NOMO-1 (cell line): Measurements from ENCODE around the gene BAZ1B.
A peak's percentile ranks its signal among the peaks of the same experiment; 100 is the strongest.
"Not testable (repeated sequence)": the region's sequence is repeated elsewhere in the genome, so short reads cannot be mapped to it uniquely, and the experiment has no call there.

Source experiments
- DNase-seq, 2 experiments: peaks; one replicate each; lab custom pipeline; 2025; ENCODE audit not compliant: unreplicated experiment in 2 of 2; lab: John Stamatoyannopoulos, UW

BAZ1B gene

DNA sequence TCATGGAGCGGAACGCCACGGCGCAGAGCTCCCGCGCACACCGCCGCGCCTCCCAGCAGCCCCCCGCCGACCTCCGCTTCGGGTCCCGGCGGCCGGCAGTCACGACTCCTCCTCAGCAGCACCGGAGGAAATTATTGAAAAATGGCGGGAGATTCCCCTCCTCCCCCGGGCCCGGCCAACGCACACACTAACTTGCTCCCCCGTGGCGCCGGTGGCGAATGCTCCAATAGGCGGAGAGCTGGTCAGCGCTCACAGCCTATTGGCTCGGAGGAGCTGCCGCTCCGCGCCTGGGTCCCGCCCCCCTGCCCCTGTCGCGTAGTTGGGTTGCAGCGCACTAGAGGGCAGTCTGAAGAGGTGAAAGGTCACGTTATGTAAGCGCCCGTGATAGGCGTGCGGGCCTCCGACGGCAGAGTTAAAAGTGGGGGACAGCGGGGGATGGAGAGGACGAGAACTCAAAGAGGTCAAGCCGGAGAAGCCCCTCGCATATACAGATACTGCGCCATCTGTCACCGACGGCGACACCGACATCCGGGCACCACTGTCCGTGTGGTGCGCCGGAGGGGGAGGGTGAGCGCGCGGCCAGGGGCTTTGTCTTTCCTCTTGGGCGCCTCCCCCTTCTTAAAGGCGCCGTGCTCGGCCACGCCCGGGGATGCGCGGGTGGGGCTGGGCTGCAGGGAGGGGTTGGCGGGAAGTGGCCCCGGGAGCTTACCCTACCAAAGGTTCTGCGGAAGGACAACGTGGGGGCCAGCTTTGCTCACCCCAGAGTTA lies at the start of gene BAZ1B:
Gene BAZ1B (minus strand): TSS at position 189 of the 768 bp plus-strand sequence. CDS start 360 bp downstream, outside the sequence.
- DNase-seq: peak; percentile 100

DNA sequence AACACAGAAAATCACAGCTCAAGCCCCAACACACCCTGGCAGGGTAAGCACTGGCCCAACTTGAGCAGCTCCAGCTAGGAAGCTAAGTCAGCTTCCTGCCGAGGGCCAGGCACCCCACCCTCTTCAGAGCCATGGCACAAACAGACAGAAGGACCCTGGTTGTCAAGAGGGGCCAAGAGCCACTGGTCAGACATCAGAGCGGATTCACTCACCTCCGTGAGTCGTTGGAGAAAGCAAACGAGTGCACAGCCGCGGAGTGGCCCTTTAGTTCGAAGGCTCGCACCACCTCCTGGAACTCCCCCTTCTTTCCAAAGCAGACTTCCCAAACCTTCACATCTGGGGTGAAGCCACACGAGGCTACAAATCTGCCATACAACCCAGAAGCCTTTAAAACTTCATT lies 48.9 kb upstream of the BAZ1B start:
- DNase-seq: no peak

DNA sequence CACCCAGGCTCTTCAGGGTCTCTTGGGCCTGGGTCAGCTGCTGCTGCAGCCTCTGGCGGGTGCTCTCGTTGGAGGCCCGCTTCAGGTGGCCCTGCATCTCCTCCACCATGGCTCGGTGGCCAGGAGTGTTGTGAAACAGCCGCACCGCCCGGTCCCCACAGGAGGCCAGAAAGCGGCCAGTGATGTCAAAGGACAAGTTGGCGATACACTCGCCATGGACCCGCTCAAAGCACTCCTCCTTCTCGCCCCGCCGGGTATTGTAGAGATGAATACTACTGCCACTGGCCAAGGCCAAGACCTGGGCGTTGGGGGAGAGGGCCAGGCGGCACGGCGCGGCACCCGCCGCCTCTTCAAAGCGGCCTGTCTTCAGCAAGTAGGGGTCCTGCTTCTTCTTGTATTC lies 48.4 kb upstream of the BAZ1B start:
- DNase-seq: no peak

DNA sequence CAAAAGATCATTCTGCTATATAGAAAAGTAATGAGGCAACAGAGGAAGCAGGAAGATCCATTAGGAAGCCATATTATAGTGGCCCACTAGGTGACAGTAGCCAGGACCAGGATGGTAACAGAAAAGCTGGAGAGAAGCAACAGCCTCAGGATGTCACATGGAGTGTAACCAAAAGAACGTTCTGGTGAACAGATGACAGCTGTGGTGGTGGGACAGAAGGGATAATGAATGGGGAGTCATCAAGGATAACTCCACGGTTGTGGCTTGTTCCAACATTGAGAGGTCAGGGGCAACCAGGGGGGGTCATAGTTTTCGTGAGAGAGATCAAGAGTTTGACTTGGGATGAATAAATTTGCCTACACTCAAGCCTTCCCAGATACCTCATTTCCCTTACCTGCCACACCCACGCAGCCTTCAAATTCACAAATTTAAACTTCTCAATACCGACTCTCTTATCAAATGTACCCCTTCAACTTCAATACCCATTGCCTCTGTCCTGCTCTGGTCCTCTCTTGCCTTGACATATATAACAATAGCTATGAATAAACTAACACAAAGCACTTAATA lies 47.0 kb upstream of the BAZ1B start:
- DNase-seq: no peak

DNA sequence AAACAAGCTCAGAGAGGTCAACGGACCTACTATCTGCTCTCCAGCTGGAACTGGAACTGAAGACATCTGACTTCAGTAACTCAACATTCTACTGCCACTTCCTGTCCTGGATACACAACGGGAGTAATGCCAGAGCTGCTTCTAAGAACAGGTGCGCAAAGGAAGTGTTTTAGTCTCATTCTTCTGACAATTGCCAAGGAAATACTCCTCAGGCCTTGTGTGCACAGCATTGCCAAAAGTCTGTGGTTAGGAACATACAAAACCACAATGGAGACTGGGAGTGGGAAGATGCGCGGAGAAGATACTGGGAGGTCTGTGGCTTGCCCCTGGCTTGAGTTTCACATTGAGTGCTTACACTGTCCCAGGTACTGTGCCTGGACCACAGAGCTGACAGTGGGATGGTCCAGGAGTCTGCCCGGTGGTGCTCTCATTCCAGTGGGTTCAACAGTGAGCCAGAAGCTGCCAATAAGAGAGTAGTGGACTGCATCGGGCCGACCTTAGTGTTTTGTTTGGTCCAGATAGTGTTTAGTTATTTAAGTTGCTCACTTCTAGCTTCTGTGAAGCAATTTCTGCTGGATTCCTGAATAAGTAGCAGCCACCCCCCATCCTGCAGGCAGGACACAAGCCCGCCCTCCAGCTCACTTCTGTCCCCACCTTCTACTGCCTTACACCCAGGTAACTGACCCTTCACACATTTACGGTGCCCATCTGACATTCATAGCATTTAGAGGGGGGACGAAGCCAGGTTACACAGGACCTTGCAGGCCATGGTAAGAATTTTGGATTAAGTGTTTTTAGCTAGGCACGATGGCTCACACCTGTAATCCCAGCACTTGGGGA lies 46.0 kb upstream of the BAZ1B start:
- DNase-seq: no peak

GRCh38 chr7:73567140-73567539 lies 45.0 kb upstream of the BAZ1B start:
- DNase-seq: no peak

- not testable (repeated sequence) for DNase-seq
Measured at GRCh38 chr7:73566431-73566830, 44.3 kb upstream of the BAZ1B start.

DNA sequence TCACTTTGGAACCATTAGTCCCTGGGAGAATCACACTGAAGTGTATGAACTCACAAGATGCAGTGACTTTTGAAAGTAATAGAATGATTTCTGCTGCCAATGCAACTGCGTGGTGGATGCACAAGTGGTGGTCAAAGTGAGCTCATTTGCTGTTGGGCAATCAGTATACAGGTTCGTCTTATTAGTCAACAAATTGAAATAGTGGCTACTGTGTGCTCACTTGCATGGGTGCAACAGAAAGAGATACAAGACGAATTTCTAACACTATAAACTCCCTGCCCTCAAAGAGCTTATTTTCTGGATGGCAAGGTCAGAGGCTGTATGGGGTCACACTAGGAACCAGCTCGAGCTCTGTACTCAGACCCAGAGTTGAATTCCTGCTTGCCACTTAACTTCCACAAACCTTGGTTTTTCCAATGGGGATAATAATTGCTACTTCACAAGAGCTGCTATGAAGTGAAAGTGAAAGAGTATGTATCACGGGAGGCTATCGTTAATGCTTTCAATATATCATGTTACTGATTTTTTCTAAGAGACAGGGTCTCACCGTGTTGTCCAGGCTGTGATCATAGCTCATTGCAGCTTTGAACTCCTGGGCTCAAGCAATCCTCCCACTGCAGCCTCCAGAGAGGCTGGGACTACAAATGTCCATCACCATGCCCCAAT lies 43.7 kb upstream of the BAZ1B start:
- DNase-seq: peak in 1 of 2 experiments; percentile 74

DNA sequence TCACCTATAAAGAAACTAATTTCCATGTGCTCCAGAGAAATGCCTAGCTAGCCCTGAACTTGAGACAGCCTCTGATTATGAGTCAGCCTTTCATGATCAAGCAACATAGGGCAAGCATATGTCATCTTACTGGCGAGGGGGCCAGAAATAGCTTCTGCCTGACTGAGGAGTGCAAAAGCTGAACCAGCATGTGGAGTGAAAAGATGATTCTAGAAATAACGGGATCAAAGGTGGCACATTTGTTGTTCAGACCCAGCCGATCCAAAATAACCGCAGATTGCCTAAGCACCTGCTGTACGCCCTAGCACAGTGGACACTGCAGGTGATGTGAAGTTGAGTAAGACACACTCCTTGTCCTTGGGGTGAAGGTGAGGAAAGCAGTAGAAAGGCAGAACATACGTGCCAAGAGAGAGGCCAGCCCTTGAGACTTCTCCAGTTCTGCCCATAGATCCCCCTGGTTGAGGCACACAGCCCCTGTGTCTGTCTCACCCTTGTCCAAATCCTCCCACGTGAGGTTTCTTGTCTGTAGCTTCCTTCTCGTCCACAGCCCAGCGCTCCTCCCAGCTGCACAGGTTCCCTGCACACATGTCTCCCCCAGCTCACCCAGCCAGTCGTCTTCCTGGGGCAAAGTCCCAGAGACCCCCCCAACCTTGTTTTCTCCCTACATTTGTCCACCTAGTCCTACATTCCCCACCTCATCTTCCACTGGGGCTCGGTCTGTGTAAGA lies 38.2 kb upstream of the BAZ1B start:
- DNase-seq: peak; percentile 68 to 88

DNA sequence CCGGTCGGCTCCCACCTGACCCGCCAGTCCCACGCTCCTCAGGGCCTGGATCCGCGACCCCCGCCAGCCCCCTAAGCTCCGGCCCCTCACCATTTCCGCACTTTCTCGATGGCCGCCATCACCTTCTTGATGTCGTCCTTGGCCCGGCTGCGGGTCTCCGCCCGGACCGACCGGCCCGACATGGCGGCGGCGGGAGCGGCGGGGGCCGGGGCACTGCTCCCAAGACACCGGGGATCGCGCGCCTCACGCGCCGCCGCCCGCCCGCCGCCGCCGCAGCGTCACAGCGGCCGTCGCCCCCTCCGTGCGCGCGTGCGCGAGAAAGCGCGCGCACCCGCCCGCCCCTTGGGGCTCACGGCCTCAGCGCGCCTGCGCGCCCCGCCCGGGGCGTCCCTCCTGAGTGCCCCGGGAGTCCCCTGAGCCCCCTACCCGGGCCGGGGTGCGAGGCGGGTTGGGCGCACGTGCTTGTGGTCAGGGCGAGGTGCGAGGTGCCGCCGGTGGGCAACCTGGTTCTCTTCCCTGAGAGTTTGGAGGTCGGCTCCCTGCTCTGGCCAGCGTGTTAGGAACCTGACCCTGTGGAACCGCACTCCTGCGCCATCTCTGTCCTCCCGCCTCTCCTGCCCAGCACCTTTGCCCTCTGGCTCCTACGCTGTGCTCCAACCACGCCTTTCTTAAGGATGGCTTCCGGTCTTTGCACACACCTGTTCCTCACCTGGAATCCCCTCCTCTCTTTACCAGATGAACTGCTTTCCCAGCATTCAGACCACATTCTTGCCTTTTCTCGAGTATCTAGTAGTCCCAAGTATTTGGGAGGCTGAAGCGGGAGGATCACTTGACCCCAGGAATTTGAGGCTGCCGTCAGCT lies 35.5 kb upstream of the BAZ1B start, which contains the start of gene BCL7B:
Gene BCL7B (minus strand): TSS at position 294 of the 861 bp plus-strand sequence. CDS start 112 bp downstream, at position 182.
- peak; percentile 82 to 91 for DNase-seq

- DNase-seq: peak; percentile 100
Measured at GRCh38 chr7:73557108-73557396, 35.0 kb upstream of the BAZ1B start.

DNA sequence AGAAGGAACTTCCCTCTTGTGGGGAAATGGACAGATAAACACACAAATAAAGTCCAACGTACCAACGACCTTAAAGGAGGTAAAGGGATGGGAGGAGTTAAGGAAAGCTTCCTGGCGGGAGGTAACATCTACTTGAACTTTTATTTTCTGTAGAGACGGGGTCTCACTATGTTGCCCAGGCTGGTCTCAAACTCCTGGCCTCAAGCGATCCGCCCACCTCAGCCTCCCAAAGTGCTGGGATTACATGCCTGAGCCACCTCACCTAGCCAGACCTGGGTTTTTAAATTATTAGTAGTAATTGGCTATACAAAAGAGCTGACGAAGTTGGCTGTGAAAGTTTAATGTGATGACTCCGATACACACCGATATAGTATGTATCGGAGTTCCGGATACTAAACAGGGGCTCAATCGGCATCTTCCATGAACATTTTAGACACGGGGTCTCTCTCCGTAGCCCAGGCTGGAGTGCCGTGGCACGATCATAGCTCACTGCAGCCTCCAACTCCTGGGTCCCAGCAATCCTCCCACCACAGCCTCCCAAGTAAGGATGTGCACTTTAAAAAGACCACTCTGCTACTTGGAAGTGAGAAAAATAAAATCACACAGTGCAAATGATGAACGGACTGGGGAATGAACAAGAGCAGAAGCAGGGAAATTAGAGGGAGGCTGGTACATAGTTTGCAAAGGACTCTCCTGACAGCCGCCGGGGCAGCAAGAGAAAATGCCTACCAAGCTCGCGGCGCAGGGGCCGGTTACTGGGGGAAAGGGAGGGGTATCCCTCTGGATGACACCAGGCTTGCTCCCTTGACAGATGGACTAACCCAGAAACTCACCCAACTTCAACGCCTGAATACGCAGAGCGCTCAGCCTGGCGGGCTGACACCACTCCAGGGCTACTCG lies 34.4 kb upstream of the BAZ1B start:
- DNase-seq: peak; percentile 39 to 73

DNA sequence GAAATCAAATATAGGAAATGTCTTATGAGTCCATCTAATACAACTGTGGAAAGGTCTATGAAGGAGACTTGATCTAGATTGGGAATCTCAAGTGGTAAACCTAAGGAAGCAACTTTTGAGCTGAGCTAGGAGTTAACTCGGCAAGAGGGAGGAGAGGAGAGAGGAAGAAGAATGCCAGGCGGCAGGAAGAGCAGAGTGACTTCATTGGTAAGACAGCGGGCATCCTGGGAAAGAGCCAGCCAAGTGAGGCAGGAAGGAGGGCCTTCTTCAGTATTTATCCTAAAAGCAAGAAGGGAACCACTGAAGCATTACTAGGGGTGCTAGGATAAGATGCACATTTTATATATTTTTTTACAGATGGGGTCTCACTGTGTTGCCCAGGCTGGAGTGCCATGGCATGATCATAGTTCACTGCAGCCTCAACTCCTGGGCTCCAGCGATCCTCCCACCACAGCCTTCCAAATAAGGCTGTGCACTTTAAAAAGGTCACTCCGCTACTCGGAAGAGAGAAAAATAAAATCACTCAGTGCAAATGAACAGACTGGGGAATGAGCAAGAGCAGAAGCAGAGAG lies 33.4 kb upstream of the BAZ1B start:
- DNase-seq: no peak

DNA sequence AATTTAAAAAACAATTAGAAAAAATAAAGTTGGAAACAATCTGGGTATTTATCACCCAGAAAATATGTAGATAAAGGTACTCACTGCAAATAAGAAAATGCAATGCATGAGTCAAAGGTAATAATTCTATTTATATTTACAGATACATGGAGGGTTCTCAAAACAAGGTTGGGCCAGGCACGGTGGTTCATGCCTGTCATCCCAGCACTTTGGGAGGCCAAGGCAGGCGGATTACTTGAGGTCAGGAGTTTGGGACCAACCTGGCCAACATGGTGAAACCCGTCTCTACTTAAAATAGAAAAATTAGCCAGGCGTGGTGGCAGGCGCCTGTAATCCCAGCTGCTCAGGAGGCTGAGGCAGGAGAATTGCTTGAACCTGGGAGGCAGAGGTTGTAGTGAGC lies 28.0 kb upstream of the BAZ1B start:
- DNase-seq: not testable (repeated sequence)

DNA sequence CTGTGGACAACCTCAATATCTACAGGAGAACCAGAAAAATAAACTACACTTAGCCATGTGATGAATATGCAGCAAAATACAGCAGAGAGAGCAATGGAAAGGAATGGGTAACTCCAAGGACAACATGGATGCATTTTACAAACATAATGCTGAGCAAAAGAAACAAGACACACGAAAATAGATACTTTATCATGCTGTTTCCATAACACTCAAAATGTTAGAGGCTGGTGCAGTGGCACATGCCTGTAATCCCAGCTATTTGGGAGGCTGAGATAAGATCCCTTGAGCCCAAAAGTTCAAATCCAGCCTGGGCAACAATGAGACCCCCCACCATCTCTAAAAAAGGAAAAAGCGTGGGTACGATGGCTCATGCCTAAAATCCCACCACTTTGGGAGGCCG lies 27.1 kb upstream of the BAZ1B start:
- no peak for DNase-seq

- DNase-seq: no peak
Measured at GRCh38 chr7:73547841-73548240, 25.7 kb upstream of the BAZ1B start.

- DNase-seq: no peak
Measured at GRCh38 chr7:73544678-73545077, 22.6 kb upstream of the BAZ1B start.

DNA sequence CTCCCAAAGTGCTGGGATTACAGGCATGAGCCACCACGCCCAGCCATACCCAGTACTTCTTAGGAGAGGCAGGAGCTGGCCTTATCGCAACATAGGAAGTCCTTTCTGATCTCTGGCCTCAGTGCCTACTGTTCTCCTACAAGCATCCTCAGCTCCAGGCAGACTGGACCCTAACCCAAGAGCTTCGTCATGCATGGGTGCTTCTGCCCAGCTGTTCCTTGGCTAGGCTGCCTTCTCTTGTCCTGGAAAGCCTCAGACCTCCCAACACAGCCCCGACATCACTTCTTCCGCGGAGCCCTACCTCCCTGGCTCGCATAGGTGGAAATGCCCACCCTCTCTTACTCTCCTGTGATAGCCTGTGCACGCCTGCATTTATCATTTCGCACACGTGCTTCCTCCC lies 19.6 kb upstream of the BAZ1B start:
- no peak for DNase-seq
